DMS 273 (cell line): ENCODE results near the gene C2orf80.
"Not testable (repeated sequence)": the region's sequence is repeated elsewhere in the genome, so short reads cannot be mapped to it uniquely, and the experiment has no call there.

ENCODE experiments used
- DNase-seq: peaks from one replicate; lab custom pipeline; 2025; ENCODE audit not compliant: unreplicated experiment; lab: John Stamatoyannopoulos, UW

C2orf80 gene

DNA sequence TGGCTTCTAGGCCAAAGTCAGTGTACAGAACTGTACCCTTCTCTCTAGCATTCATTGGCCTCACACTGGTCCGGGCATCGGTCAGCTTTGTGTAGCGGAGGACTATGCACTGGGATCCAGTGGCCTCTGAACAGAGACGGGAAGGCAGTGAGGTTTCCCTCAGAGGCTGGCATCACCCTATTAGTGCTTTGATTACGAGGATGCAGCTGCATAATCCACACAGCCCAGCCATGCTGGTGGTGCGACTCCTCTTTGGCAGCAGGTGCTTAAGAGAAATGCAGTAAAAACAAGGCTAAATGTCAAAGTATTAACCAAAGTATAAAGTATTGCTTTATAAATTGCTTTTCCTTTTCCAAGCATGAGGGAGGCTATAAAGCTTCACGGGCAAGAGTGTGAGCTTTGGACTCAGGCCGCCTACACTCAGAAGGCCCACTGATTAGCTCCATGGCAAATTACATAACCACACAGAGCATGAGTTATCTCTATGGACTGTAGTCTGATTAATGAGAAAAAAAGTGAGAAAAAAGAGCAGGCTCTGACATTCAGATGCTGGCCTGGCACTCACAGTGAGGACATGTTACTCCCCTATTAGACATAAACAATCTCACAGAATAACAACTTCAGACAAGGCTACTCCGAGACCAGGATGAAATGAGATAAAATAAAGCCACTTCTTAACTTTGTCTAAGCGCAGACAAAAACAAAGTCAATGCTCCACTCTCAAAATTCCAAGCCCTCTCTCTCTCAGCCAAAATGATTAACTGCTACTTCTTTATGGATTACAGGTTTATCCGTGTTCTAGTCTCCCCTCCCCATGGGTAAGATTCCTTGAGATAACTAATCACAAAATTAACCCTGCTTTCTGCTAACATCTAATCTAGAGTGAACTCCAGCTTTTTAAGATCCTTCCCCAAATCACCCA is 53.8 kb downstream of the C2orf80 start:
- DNase-seq = no peak

DNA sequence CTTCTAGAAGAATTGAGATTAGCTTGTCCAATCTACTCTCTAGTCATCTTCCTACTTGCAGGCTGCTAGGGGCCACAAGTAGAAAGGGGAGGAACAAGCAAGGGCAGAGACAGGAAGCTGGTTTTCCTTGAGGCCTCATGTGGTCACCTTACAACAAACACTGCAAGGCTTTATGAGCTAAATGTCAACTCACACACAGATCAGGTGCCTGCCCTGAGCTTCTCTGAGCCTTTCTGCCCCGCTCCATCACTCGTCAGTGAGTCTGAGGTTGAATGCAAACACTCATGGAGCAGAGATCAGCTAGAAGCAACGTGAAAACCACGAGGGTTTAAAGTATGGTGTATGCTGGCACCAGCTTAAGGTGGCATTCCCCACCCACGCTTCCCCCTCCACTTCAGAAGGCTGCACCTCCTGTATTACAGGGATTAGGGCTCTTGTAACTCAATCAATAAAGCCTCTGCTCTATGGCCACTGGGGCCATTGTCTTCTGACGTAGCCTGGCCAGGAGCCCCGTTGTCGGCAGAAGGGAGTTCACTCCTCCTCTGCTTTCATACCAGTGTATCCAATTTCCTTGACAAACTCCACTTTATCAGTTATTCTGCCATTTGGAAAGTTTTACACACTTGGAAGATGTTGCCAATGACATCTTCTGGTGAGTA is 54.8 kb downstream of the C2orf80 start:
- DNase-seq = no peak

DNA sequence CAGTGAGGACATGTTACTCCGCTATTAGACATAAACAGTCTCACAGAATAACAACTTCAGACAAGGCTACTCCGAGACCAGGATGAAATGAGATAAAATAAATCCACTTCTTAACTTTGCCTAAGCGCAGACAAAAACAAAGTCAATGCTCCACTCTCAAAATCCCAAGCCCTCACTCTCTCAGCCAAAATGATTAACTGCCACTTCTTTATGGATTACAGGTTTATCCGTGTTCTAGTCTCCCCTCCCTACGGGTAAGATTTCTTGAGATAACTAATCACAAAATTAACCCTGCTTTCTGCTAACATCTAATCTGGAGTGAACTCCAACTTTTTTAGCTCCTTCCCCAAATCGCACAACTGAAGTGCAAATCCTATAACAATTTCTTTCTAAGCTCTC is 59.1 kb downstream of the C2orf80 start:
- no peak for DNase-seq

DNA sequence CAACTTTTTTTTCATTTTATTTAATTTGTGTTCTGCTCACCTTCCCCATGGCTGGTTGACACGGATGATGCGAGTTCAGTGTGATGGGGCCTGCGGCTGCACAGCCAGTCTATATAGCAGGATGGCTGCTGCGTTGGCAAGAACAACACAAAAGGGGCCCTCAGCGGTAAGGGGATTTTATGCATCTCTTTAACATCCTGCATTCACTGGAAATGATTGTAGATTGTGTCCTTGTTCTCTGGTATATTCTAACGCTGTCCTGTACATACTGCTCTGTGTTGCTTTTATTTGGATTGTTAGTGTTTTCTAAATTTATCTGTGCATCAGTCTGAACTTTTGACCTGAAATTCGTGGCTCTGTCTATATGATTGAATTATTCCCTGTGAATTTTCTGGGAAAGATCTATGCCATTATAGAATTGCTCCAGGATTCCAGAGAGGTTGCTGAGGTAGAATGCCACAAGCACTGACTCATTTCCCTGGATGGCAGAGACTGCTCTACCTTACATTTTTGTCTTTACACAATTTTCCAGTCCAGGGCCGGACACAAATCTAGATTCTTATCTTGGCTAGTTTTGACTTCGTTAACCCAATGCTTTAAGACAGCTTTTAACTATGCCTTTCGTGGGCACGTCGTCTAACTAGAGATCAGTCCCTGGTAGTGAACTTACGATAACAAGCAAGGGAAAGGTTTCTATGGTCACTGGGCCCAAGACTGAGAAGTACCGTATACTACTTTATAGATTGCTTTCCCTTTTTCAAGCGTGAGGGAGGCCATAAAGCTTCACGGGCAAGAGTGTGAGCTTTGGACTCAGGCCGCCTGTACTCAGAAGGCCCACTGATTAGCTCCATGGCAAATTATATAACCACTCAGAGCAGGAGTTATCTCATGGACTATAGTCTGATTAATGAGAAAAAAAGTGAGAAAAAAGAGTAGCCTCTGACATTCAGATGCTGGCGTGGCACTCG is 59.8 kb downstream of the C2orf80 start, which contains the start of gene CRYGC:
TSS of gene CRYGC (minus strand) at position 85 of the 968 bp plus-strand sequence. CDS start at position 49, 36 bp downstream.
- DNase-seq = no peak

DNA sequence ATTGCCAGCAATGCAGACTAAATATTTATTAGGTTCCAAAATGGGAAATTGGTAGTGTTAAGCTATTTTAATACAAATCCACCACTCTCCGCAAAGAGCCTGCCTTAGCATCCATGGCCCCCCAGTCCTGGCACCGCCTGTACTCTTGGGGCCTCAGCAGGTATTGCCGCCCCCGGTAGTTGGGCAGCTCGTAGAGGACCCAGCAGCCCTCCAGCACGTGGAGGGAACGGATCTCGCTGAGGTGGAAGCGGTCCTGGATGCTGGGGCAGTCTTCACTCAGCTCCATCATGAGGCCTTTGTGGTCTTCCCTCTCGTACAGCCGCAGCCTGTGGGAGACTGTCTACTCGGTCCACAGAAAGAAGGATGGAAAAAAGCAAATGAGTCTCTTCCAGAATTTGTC is 61.7 kb downstream of the C2orf80 start:
- no peak for DNase-seq

DNA sequence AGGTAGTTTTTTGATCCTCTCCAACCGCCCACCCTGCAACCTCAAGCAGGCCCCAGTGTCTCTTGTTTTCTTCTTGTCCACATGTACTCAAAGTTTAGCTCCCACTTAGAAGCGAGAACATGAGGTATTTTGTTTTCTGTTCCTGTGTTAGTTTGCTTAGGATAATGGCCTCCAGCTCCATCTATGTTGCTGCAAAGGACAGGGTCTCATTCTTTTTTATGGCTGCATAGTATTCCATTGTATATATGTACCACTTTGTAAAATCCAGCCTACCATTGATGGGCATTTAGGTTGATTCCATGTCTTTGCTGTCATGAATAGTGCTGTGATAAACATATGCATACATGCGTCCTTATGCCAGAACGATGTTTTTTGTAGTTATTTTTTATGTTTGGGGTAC is 62.7 kb downstream of the C2orf80 start:
- no peak for DNase-seq

DNA sequence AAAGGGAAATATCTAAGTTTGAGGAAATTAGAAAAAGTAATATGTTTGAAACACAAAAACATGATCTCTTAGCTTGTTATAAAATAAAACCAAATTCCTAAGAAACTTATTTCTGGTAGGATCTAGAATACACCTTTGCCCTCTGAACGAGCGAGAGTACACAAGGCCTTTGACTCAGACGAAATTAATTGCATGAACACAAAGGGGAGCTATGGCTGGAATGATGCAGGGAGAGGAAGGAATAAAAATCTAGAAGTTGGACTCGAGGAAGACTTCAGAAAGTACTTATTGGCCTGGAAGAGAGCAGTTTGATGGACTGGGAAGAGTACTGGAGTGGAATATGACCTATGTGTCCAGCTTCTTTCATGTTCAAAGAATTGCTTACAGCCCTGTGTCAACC is 64.6 kb downstream of the C2orf80 start:
- DNase-seq = no peak

DNA sequence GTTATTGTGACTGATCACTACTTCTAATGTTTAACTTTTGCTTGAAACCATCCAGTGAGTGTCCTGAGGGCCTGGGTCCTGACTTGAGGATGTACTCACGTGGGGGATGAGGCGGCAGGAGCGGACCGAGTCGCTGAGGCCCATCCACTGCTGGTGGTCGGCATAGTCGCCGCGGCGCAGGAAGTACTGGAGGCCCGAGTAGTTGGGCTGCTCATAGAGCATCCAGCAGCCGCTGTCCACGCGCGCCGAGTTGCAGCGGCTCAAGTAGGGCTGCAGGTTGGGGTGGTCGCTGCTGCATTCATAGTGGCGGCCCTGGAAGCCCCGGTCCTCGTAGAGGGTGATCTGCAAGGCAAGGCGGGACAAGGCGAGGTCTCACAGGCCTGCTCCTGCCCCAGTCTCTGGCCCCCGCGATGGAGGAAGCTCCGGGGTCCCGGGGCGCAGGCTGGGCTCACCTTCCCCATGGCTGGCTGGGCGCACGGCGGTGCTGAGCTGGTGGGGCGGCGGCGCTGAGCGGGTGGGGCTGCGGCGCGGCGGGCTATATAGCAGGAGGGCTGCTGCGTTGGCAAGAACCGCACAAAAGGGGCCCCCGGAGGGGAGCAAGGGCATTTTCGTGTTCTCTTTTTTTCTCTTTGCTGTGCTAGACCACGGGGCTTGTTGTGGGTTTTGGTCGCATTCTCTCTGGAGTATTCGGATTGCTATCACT is 65.7 kb downstream of the C2orf80 start, which contains the start of gene CRYGD:
TSS of gene CRYGD (minus strand) at position 512 of the 703 bp plus-strand sequence. CDS start at position 461, 51 bp downstream.
- DNase-seq = not testable (repeated sequence)

DNA sequence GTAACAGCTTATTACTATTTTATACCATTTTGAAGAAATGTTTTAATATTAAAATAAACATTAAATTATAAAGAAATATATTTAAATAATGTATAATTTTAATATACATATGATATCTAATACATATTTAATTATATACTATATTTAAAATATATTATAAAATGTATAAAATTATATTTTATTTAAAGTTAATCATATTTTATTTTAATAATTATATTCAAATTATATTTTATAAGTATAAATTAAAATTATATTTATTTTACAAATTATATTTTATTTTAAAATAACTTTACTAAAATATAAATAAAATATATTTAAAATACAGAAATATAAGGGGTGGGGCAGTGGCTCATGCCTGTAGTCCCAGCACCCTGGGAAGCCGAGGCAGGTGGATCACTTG is 67.6 kb downstream of the C2orf80 start:
- DNase-seq = no peak

DNA sequence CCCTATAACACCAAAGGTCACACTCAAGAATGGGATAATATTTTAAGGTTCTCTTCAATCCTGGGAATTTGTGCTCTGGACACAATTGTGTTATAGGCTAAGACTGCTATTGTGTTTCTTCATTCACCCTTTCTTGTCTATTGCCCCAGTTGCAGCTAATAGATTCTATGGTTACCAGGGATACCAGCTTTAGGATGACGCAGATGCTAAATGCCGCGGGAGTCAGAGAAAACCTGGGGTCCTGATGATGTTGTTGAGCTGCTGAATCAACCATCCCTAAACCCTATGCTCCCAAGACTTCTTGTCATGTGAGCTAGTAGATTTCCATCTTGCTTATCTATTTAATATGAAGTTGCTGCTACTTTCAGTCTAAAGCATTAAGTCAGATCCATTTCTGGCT is 70.9 kb downstream of the C2orf80 start:
- no peak for DNase-seq

DNA sequence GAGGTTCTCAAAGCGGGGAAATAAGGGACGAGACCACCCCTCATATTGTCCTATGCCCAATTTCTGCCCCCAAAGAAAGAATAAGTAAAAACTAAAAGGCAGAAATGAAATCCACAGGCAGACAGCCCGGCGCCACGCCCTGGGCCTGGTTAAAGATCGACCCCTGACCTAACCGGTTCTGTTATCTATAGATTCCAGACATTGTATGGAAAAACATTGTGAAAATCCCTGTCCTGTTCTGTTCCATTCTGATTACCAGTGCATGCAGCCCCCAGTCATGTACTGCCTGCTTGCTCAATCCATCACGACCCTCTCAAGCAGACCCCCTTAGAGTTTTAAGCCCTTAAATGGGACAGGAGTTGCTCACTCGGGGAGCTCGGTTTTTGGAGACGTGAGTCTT is 72.4 kb downstream of the C2orf80 start:
- DNase-seq = not testable (repeated sequence)
